ENCODE results near the gene CPSF7. TPM values are rescaled to one million over a fixed set of nuclear protein-coding genes. Genes with fewer than 3 reads are reported as not detected.

The CPSF7 gene
- total and polyA plus RNA-seq, 2 donors (not counting 1 experiment from before 2014, with no cell fraction given): 74.7 to 167 TPM

DNA sequence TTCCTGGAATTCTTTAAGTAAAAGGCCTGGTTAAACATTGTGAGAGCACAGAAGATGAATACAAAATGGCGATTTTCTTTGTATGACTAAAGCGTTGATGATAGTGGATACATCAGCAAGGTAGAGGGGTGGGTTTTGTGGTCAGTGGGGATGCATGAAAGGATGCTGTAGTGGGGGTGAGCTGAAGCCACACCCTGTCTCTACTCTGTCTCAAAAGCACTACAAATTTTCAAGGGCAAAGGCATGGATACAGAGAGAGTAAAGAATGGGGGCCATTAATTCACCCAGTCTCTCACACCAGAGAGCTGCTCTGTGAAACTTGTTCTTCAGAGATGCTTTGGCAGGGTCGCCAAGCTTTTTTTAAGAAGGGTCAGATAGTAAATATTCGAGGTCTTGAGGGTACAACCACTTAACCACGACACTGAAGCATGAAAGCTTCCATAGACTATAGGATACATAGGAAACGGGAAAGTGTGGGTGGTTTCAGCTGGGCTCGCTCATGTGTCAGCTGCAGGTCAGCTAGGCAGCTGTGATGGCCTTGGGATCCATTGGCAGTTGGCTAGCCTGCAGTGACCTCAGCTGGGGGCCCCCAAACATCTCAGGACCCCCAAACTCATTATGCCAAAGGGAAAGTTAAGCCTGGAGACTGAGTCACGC is 59.3 kb downstream of the CPSF7 start:
- Histone ChIP-seq H3K79me2 (ENCODE audit: control insufficient read depth, insufficient read depth, low read length) (no peaks in the 10 kb centered on the region), H3K4me3 (ENCODE audit: control extremely low read depth in 1 of 5, extremely low read depth in 1 of 5, insufficient read depth in 1 of 5, low read depth in 2 of 5, low read length in 4 of 5) (no peak overlapping the region), H3K27me3 (replicated peaks in 1 of 4; ENCODE audit: control extremely low read depth in 1 of 4, control insufficient read depth in 3 of 4, insufficient read depth in 4 of 4, low read length in 3 of 4) (no peaks in the 10 kb centered on the region), H3K36me3 (replicated peaks in 1 of 2; ENCODE audit: control extremely low read depth in 1 of 2, control insufficient read depth in 1 of 2, extremely low read depth in 1 of 2, insufficient read depth in 2 of 2, low read length in 1 of 2) (peaks cover 2 to 52% of the 10 kb centered on the region in 2 experiments), H4K20me1 (ENCODE audit: control insufficient read depth, insufficient read depth, low read length, poor library complexity, severe bottlenecking) (no peaks in the 10 kb centered on the region), H2AFZ (ENCODE audit: insufficient read depth, low read depth, low read length, poor library complexity, severe bottlenecking) (no peak overlapping the region), H3K4me2 (replicated peaks; ENCODE audit: low read depth, low read length, poor library complexity, severe bottlenecking) (no peak overlapping the region), H3K27ac (ENCODE audit: low read length in 2 of 2) (no peak overlapping the region), H3K9ac (ENCODE audit: low read length) (no peak overlapping the region), H3K9me3 (ENCODE audit: control extremely low read depth in 1 of 3, control insufficient read depth in 2 of 3, insufficient read depth in 1 of 3, low read length in 2 of 3) (peaks cover 0 to 7% (median 2%) of the 10 kb centered on the region in 3 donors), H3K4me1 (ENCODE audit: control insufficient read depth in 2 of 2, insufficient read depth in 2 of 2, low read length in 2 of 2) (no peaks in the 10 kb centered on the region)
- H3K27ac Mint-ChIP-seq: no peak overlapping the region
- POLR2A ChIA-PET: interaction anchor here (1.0 kb wide), 1 partner anchor 9 kb away, joined by 4 read pairs; the partner anchor contains the start of genes CYB561A3 and TMEM138
- DNase-seq (no peak), ATAC-seq (ENCODE audit: low read depth) (no peak)
- WGBS (ENCODE audit: insufficient coverage): 85% methylated on average over 6 of the region's 8 CpGs
- TF ChIP-seq CTCF (IDR thresholded peaks at IDR 0.05) (no peak), EZH2 (IDR thresholded peaks at IDR 0.05; ENCODE audit: borderline replicate concordance, insufficient read depth, low read depth, low read length, poor library complexity, severe bottlenecking) (no peak)
- no peaks in the 10 kb centered on the region for H3K9me3 Mint-ChIP-seq (ENCODE audit: insufficient read depth)
- no peak overlapping the region for H3K4me3 Mint-ChIP-seq
- intact Hi-C loops (cut with micrococcal nuclease): no loop called here
- H3K27me3 Mint-ChIP-seq: no peaks in the 10 kb centered on the region
- CTCF ChIA-PET: interaction anchor here (1.1 to 20.9 kb wide), 4 partner anchors 14 to 33 kb away, joined by 3 to 436 read pairs (median 36); partner anchors contain the start of genes DDB1 and TKFC
- H3K4me1 Mint-ChIP-seq: no peaks in the 10 kb centered on the region
